GM18858 (cell line): ENCODE measurements around the gene CD79A.

Experiments
- ATAC-seq: cut with Tn5 transposase; IDR thresholded peaks from one replicate; pipeline ENCODE4 v1.9.1; 2021; ENCODE audit not compliant: unreplicated experiment

CD79A gene

GRCh38 chr19:41929536-41930071 is 52.5 kb downstream of the CD79A start:
- no peak for ATAC-seq

- no peak for ATAC-seq
These were observed 53.2 kb downstream of the CD79A start for GRCh38 chr19:41930322-41930722.
